Common myeloid progenitor, CD34-positive (primary cell): Measurements from ENCODE around the gene CNIH4.
"Not testable (repeated sequence)": the region's sequence is repeated elsewhere in the genome, so short reads cannot be mapped to it uniquely, and the experiment has no call there.

ENCODE experiments used
- CTCF ChIA-PET: fragments of 350-600 bp; sonication (Branson Sonifier 250); formaldehyde crosslinking; loops from one replicate; lab custom pipeline; 2021; ENCODE audit warnings: antibody characterized with exemption; lab: Charles Lee
- POLR2A ChIA-PET: fragments of 350-600 bp; sonication (Branson Sonifier 250); formaldehyde crosslinking; loops from one replicate; lab custom pipeline; 2021; ENCODE audit warnings: antibody characterized with exemption; lab: Charles Lee
- DNase-seq, 3 donors: peaks; one replicate each; pipeline versions ENCODE4 v3.0.0 to v3.0.0-alpha.2; 2013
- H3K27ac ChIP-seq, 2 experiments: 1 replicate in 1 of 2; 2 replicates in 1 of 2; pipeline ENCODE4 v1.7.0; 2013; ENCODE audit warnings: inconsistent platforms in 2 of 2, low read length in 2 of 2, mild to moderate bottlenecking in 2 of 2, low read depth in 1 of 2, moderate library complexity in 1 of 2; ENCODE audit not compliant: severe bottlenecking in 2 of 2, insufficient read depth in 1 of 2, poor library complexity in 1 of 2
- H3K27me3 ChIP-seq, 5 experiments: replicated peaks in 2 of 5; 1 replicate in 3 of 5; 2 replicates in 2 of 5; pipeline versions ENCODE4 v1.6.1 to v1.7.0; 2013; ENCODE audit warnings: low read length in 4 of 5, mild to moderate bottlenecking in 2 of 5, moderate library complexity in 2 of 5, inconsistent platforms in 1 of 5; ENCODE audit not compliant: insufficient read depth in 5 of 5, control insufficient read depth in 4 of 5
- H3K36me3 ChIP-seq, 4 experiments: 1 replicate in 2 of 4; 2 replicates in 2 of 4; pipeline versions ENCODE4 v1.6.1 to v1.7.0; 2013; ENCODE audit warnings: low read length in 3 of 4, control low read depth in 1 of 4, mild to moderate bottlenecking in 1 of 4; ENCODE audit not compliant: control insufficient read depth in 4 of 4, insufficient read depth in 4 of 4
- H3K4me1 ChIP-seq, 4 experiments: 1 replicate in 3 of 4; 2 replicates in 1 of 4; pipeline versions ENCODE4 v1.6.1 to v1.7.1; 2013; ENCODE audit warnings: low read length in 3 of 4, mild to moderate bottlenecking in 3 of 4, control low read depth in 1 of 4, inconsistent platforms in 1 of 4, moderate library complexity in 1 of 4; ENCODE audit not compliant: control insufficient read depth in 4 of 4, insufficient read depth in 4 of 4; ENCODE audit errors: control extremely low read depth in 1 of 4
- H3K4me3 ChIP-seq, 7 experiments: 1 replicate in 4 of 7; 2 replicates in 3 of 7; pipeline versions ENCODE4 v1.5.1 to v1.7.0; 2013; ENCODE audit warnings: mild to moderate bottlenecking in 7 of 7, low read length in 6 of 7, moderate library complexity in 6 of 7, inconsistent platforms in 2 of 7, low read depth in 2 of 7, control low read depth in 1 of 7; ENCODE audit not compliant: insufficient read depth in 4 of 7, control insufficient read depth in 1 of 7; ENCODE audit errors: extremely low read depth in 1 of 7
- H3K9me3 ChIP-seq, 5 experiments: 1 replicate in 4 of 5; 2 replicates in 1 of 5; pipeline versions ENCODE4 v1.6.1 to v1.7.1; 2013; ENCODE audit warnings: low read length in 4 of 5, mild to moderate bottlenecking in 2 of 5, inconsistent platforms in 1 of 5, low read depth in 1 of 5, moderate library complexity in 1 of 5; ENCODE audit not compliant: control insufficient read depth in 4 of 5, insufficient read depth in 2 of 5; ENCODE audit errors: control extremely low read depth in 1 of 5
- WGBS: methylation state at CpG from one replicate; pipeline ENCODE4 v1.1.5; 2013; ENCODE audit not compliant: insufficient coverage; 5-methylcytosine and 5-hydroxymethylcytosine counted together

Gene CNIH4

GRCh38 chr1:224333309-224333926 lies 23.3 kb upstream of the CNIH4 start:
- H3K4me3 ChIP-seq = peak overlapping the region in 2 of 7 experiments; percentile 45 to 59
- peaks cover 11 to 36% (median 26%) of the 10 kb centered on the region in 4 experiments for H3K4me1 ChIP-seq
- WGBS = 39% methylated on average over 2 of the region's 3 CpGs
- H3K9me3 ChIP-seq = no peaks in the 10 kb centered on the region
- ChIA-PET CTCF (interaction anchor here (0.6 to 2.9 kb wide), 11 partner anchors 11 to 219 kb away, joined by 3 to 12 read pairs (median 4); partner anchors contain the start of genes CNIH4 and FBXO28), POLR2A (interaction anchor here (0.5 to 1.4 kb wide), 2 partner anchors 220 to 541 kb away, joined by 3 read pairs; partner anchors contain the start of gene FBXO28)
- H3K27ac ChIP-seq = peak overlapping the region; percentile 53 to 85
- no peaks in the 10 kb centered on the region for H3K36me3 ChIP-seq
- DNase-seq = peak; percentile 70 to 90 (median 89)
- H3K27me3 ChIP-seq = no peaks in the 10 kb centered on the region

GRCh38 chr1:224333939-224334786 lies 22.5 kb upstream of the CNIH4 start:
- H3K4me3 ChIP-seq = peak overlapping the region in 2 of 7 experiments; percentile 33 to 45
- 0% methylated on average over 2 of the region's 5 CpGs for WGBS
- peak; percentile 67 to 93 (median 87) for DNase-seq
- H3K27ac ChIP-seq = peak overlapping the region; percentile 53 to 85
- H3K36me3 ChIP-seq = no peaks in the 10 kb centered on the region
- POLR2A ChIA-PET = interaction anchor here (0.5 to 1.4 kb wide), 2 partner anchors 220 to 542 kb away, joined by 3 read pairs; partner anchors contain the start of gene FBXO28
- peaks cover 5 to 29% (median 19%) of the 10 kb centered on the region in 4 experiments for H3K4me1 ChIP-seq
- H3K27me3 ChIP-seq = no peaks in the 10 kb centered on the region
- CTCF ChIA-PET = interaction anchor here (0.6 to 2.9 kb wide), 12 partner anchors 12 to 218 kb away, joined by 3 to 12 read pairs (median 3); partner anchors contain the start of gene CNIH4
- no peaks in the 10 kb centered on the region for H3K9me3 ChIP-seq

GRCh38 chr1:224338150-224338838 lies 18.4 kb upstream of the CNIH4 start:
- DNase-seq = no peak
- CTCF ChIA-PET = interaction anchor here (1.1 kb wide), 1 partner anchor 13 kb away, joined by 3 read pairs; no protein-coding TSS in a partner anchor
- peaks cover 2 to 12% (median 4%) of the 10 kb centered on the region in 5 experiments for H3K27me3 ChIP-seq

GRCh38 chr1:224339442-224340033 lies 17.1 kb upstream of the CNIH4 start:
- H3K4me1 ChIP-seq = peaks cover 0 to 10% (median 8%) of the 10 kb centered on the region in 4 experiments
- ChIA-PET CTCF (no interaction called here), POLR2A (no interaction called here)
- no peaks in the 10 kb centered on the region for H3K36me3 ChIP-seq
- H3K27me3 ChIP-seq = peaks cover 2 to 12% (median 4%) of the 10 kb centered on the region in 5 experiments
- peaks cover 1 to 25% (median 10%) of the 10 kb centered on the region in 5 experiments for H3K9me3 ChIP-seq
- no peak overlapping the region for H3K4me3 ChIP-seq
- no peak for DNase-seq
- no peak overlapping the region for H3K27ac ChIP-seq
- WGBS = no CpG with 5 or more reads among the region's 4 CpGs

More at GRCh38 chr1:224338150-224338838, 18.4 kb upstream of the CNIH4 start:
- Histone ChIP-seq H3K4me1 (peaks cover 0 to 22% (median 15%) of the 10 kb centered on the region in 4 experiments), H3K9me3 (peaks cover 0 to 14% (median 7%) of the 10 kb centered on the region in 5 experiments), H3K27ac (no peak overlapping the region), H3K36me3 (no peaks in the 10 kb centered on the region), H3K4me3 (no peak overlapping the region)
- POLR2A ChIA-PET = no interaction called here
- 100% methylated on average over 4 of the region's 4 CpGs for WGBS

- peak; percentile 3 to 48 (median 35) for DNase-seq
- H3K4me1 ChIP-seq, H3K27ac ChIP-seq, CTCF ChIA-PET, H3K36me3 ChIP-seq, POLR2A ChIA-PET: not testable (repeated sequence)
- Histone ChIP-seq H3K27me3 (peaks cover 2 to 12% (median 4%) of the 10 kb centered on the region in 5 experiments), H3K9me3 (peaks cover 1 to 31% (median 10%) of the 10 kb centered on the region in 5 experiments), H3K4me3 (peak overlapping the region in 6 of 7 experiments; percentile 19 to 71 (median 58))
- WGBS = 5% methylated on average over 18 of the region's 36 CpGs
These were observed 16.0 kb upstream of the CNIH4 start for GRCh38 chr1:224340453-224341384.
